Placental pericyte (primary cell): ENCODE results near the gene DNAH8. TPM values are rescaled to one million over a fixed set of nuclear protein-coding genes. Genes with fewer than 3 reads are reported as not detected.

Experiments
- small RNA-seq: library from RNA; depleted of rRNA; stranded (forward); fragments of <200 nt; gene quantifications from one replicate; pipeline ENCODE3, GENCODE V24; 2012; ENCODE audit warnings: low replicate concordance
- total RNA-seq: library from RNA; depleted of rRNA; stranded (reverse); fragments of >200 nt; gene quantifications from 2 replicates; pipeline ENCODE4 v1.2.3, GENCODE V29; 2012

DNAH8 gene
- 1.5 and 2.4 TPM in 2 replicates for total RNA-seq

DNA sequence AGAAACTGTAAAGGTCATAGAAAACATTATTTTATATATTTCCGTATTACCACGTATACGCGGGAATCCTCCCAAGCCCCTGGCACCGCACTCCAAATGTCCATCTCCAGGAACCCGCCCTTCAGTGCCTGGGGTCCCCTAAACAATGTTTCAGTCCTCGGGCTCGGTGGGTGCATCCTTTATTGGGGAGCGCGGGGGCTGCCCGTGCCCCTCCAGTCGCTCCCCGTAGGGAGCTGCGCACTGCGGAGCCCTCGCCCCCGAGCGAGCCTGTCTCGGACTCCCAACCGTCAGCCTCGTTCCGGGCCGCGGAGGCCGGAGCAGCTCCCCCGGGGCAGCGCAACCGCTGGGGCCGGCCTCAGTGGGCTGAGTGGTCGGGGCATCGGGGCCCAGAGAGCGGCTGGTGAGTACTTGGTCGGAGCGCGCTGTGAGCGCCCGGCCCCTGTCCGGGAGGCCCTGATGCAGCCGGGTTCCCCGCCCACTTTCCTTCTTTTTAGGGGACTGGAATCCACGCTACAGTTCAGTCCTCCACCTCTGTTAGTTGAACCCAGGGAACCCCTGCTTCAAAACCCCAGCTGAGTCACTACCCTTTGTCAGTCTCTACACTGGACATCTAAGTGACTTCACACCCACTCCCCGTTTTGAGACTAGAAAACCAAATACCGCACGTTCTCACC lies at the start of gene DNAH8:
Gene DNAH8, plus strand, starts transcription at position 296 of the 674 bp plus-strand sequence. CDS start 7,499 bp downstream, outside the sequence.

GRCh38 chr6:38702558-38703397 lies 12.3 kb upstream of the DNAH8 start, which contains the start of gene GLO1:
Gene GLO1, minus strand, starts transcription at chr6:38703145. Its CDS starts 91 bp downstream, at chr6:38703054.

DNA sequence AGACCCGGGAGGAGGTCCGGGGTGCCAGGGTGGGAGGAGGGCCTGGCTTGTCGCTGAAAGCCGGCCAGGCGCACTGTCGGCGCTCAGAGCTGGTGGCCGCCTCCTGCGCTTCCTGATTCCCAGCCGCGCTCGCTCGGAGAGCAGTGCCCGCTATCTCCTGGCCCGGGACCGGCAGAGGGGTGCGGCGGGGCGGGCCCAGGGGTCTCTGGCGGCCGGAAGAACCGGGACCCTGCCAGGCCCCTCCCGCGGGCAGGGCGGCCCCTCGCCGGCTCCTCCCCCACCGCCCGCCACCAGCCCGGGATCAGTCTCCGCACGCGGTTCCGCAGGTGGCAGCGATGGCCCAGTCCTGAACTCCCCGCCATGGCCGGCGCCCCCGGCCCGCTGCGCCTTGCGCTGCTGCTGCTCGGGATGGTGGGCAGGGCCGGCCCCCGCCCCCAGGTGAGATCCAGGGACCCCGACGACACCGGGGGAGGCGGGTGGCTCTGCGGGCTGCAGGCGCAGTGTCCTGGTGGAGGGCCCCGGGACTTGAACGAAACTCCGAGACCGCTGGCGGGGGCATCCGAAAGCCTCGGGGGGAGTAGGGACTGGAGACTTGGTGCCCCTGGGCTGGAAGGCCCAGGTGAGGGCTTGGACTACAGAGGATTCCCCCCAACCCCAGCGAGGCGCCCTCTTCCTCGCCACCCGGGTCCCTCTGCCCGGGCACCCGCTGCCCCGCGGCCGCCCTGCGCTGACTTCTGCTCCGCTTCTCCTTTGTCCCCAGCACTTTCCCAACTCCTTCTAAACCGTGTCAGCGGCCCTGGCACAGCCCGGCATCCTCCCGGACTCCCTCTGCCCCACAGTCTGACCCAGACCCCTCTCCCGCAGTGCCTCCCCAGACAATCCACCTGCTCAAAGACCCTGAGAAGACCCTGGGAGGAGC lies 333.6 kb downstream of the DNAH8 start, which contains the start of gene GLP1R:
Gene GLP1R, plus strand, starts transcription at position 301 of the 919 bp plus-strand sequence. Its CDS starts 60 bp downstream, at position 361.

Small RNAs within 50 kb of the gene (small RNA-seq; reads per million reads assigned to genes)
- not detected for gene AL034345.1
- not detected for gene RF00393

Other genes with a start within 250 kb of the DNAH8 start
- 14.2 and 17.2 TPM in 2 replicates for gene BTBD9, start 75.4 kb upstream of the DNAH8 start, total RNA-seq
- 89.1 and 146 TPM in 2 replicates for gene GLO1, start 12.2 kb upstream of the DNAH8 start, total RNA-seq